HG02642 (cell line): ENCODE measurements around the gene ZNF426.
"Not testable (repeated sequence)": the region's sequence is repeated elsewhere in the genome, so short reads cannot be mapped to it uniquely, and the experiment has no call there.

ENCODE experiments used
- ATAC-seq: cut with Tn5 transposase; IDR thresholded peaks from one replicate; pipeline ENCODE4 v1.9.1; 2021; ENCODE audit warnings: mild to moderate bottlenecking; ENCODE audit not compliant: unreplicated experiment, poor library complexity

ZNF426 gene

GRCh38 chr19:9538183-9539058 is at the start of gene ZNF426:
Gene ZNF426, minus strand, starts transcription at chr19:9538645. Its CDS starts 2,413 bp downstream, at chr19:9536232.
- peak; percentile 74 for ATAC-seq

DNA sequence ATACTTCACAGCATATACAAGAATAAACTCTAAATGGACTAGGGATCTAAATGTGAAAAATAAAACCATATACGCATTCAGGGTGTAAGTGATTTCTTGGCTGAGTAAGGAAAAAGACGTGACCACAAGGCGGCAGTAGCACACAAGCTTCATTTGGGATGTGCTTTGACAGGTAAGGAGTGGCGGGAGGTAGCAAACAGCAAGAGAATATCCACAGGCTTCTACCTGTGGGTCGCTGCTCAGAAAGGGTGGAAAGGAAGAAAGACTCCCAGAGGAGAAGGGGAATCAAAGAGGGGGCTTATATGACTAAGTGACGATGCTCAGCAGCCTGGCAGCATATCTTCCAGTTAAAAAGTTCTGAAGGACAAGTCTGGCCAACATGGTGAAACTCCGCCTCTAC is 48.3 kb upstream of the ZNF426 start:
- no peak for ATAC-seq

DNA sequence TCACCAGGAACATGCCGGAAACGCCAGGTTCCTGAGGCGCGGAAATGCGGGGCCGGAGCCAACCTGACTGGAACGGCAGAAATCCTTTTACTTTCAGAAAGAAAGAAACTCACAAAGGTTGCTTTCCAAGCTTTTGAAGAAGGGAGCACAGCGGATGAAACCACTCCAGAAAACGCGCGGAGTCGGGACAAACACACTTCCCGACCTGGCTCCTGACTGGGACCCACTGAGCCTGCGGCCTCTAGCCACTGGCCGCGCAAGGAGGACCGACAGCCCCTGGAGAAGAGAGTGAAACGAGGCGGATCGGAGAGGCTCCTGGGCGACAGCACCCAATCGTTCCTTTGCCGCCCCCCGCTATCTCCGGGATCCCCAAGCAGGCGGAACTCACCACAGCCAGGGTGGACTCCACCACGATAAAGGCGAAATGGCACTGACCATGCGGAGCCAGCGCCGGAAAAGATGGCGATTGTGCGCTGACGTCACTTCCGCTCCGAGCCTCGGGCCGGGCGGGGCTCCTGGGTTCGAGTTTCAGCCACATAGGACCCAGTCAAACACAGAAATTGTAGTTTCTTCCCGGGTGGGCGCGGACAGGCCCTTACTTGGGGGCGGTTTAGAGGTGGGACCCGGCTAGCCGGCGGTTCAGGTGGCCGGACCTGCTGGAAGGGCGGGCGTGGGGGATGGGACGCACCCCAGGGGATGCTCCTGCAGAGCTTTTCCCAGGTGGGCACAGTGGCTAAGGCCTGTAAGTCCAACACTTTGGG is 45.8 kb upstream of the ZNF426 start, which contains the start of gene ZNF121:
ZNF121 (minus strand) TSS at position 432 of the 761 bp plus-strand sequence. CDS start 16,407 bp downstream, outside the sequence.
- peak; percentile 98 for ATAC-seq

GRCh38 chr19:9582081-9582725 is 43.8 kb upstream of the ZNF426 start:
- ATAC-seq: not testable (repeated sequence)

- ATAC-seq: no peak
These were observed 42.3 kb upstream of the ZNF426 start for GRCh38 chr19:9580728-9581127.

DNA sequence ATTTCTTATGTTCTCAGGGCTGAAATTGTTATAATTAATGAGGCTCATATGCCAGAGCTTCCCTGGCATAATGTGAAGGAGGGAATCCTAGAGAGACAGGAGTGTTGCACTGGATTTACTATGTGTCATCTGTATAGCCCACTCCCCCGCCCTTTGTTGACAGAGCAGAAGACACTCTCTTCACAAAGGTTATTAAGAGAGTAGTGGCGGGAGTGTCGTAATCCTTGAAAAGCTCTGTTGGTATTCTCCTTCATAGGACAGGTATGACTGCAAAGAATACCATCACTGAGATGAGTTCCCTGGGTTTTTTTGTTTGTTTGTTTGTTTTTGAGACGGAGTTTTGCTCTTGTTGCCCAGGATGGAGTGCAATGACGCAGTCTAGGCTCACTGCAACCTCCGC is 31.8 kb upstream of the ZNF426 start:
- no peak for ATAC-seq

DNA sequence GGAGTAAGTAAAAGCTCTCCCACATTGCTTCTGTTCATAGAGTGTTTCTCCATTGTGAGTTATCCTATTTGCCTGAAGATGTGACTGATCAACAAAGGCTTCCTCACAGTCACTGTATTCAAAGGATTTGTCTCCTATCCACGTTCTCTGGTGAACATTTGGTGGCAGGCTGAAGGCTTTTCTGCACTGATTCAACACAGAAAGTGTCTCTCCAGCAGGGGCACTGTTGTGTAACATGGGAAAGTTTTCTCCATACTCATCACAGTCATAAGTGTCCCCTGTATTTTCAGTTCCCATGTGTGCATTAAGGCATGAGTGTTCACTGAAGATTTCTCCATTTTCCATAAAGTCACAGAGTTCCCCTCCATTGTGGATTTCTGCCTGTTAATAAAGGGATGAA is 28.3 kb upstream of the ZNF426 start:
- ATAC-seq: no peak

GRCh38 chr19:9565900-9566705 is 27.7 kb upstream of the ZNF426 start:
- ATAC-seq: no peak

DNA sequence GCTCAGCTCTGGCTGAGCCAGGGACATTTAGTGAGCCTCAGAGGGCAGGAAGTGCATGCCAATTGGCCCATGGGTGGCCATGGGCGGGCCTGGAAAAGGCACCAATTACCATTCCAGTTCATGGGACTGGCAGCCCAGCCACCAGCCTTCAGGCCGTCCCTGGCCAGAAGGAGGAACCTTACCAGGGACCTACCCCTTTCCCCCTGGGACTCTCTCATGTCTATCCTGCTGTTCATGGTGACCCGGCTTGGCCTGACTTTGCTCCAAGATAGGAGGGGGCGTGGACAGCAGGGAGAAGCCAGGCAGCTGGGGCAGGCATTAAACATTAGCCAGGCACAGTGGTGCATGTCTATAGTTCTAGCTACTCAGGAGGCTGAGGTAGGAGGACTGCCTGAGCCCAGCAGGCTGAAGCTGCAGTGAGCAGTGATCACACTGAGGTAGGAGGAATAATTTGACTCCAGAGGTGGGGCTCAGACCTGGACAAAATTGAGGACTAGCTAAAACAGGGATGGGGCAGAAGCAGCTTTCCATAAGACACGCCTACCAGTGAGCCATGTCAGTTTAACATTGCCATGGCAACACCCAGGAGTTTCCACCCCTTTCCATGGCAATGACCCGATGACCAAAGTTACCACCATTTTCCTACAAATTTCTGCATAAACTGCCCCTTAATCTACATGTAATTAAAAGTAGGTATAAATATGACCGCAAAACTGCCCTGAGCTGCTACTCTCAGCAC is 14.3 kb upstream of the ZNF426 start:
- no peak for ATAC-seq

DNA sequence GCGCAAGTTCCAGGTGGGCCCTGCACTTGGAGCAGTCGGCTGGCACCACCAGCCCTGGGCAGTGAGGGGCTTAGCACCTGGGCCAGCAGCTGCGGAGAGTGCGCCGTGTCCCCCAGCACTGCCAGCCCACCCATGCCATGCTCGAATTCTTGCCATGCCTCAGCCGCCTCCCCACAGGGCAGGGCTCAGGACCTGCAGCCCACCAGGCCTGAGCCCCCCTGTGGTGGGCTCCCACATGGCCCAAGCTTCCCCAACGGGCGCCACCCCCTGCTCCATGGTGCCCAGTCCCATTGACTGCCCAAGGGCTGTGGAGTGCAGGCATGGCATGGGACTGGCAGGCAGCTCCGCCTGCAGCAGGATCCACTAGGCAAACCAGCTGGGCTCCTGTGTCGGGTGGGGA is 9.4 kb upstream of the ZNF426 start:
- no peak for ATAC-seq

GRCh38 chr19:9541281-9541680 is 2.8 kb upstream of the ZNF426 start:
- ATAC-seq: not testable (repeated sequence)

DNA sequence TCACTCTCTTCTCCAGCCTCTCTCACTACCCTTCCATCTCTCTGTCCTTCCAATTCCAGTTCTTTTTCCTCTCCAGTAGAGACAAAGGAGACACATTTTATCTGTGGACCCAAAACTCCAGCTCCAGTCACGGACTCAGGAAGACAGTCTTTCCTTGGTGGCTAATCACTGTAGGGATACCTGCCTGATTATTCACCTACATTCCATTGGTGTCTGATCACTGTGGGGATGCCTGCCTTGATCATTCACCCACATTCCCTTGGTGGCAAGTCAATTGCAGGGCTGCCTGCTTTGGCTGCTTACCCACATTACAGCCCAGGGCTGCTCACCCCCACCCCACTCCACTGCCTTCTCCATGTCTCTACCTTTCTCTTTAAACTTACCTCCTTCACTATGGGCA is 1.5 kb upstream of the ZNF426 start:
- ATAC-seq: not testable (repeated sequence)

- not testable (repeated sequence) for ATAC-seq
These were observed 756 bp upstream of the ZNF426 start for GRCh38 chr19:9539201-9539600.

GRCh38 chr19:9535934-9536333 is 2.5 kb downstream of the ZNF426 start:
- ATAC-seq: no peak

DNA sequence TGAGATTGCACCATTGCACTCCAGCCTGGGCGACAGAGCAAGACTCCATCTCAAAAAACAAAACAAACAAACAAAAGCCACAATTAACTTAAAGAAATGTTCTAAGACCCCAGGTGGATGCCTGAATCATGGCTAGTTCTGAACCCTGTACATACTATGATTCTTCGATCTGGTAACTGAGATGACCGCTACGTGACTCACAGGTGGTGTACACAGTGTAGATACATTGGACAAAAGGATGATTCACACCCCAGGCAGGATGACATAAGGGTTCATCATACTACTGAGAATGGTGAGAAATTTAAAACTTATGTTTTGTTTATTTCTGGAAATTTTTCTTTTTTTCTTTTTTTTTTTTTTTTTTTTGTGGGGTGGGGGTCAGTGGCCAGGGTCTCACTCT is 6.5 kb downstream of the ZNF426 start:
- no peak for ATAC-seq

GRCh38 chr19:9528757-9529336 is 9.6 kb downstream of the ZNF426 start:
- no peak for ATAC-seq

DNA sequence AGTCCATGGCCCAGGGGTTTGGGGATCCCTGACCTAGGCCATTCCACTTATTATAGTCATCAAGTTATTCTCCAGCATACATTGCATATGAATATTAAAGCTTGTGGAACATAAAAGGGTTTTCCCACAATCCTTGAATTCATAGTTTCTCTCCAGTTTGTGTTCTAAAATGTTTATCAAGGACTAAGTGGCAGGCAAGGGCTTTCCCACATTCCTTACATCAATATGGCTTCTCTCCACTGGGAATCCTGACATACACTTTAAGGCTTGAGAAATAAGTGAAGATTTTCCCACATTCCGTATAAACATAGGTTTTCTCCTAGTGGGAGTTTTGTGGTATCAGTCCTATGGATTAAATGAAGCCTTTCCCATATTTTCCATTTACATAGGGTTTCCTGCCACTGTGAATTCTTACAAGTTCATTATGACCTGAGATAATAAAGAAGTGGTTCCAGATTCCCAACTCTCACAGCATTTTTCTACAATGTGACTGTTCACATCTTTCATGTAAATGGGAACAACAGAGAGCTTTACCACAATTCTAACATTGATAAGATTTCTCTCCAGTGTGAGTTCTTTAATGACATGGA is 14.5 kb downstream of the ZNF426 start:
- no peak for ATAC-seq

DNA sequence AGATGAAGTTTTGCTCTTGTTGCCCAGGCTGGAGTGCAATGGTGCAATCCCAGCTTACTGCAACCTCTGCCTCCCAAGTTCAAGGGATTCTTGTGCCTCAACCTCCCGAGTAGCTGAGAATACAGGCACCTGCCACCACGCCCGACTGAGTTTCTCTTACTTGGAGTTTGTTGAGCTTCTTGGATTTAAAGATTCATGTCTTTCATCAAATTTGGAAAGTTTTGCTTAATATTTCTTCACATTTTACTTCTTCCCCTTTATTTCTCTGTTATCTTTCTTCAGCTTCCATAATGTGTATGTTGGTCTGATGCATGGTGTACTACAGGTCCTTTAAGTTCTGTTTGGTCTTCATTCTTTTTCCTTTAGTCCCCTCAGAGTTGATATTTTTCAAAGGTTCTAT is 31.2 kb downstream of the ZNF426 start:
- no peak for ATAC-seq

- no peak for ATAC-seq
These were observed 37.6 kb downstream of the ZNF426 start for GRCh38 chr19:9500796-9501195.
